GM12865 (cell line): ENCODE results near the gene DPF3.

Source experiments
- DNase-seq: peaks from one replicate; pipeline ENCODE4 v3.0.0; 2010; ENCODE audit warnings: low read depth
- H3K4me3 ChIP-seq: 2 replicates; pipeline ENCODE4 v1.5.1; 2011; ENCODE audit warnings: mild to moderate bottlenecking, low read depth, low read length, control low read depth
- CTCF ChIP-seq: IDR thresholded peaks from 2 replicates; pipeline ENCODE4 v1.5.1; 2011; ENCODE audit warnings: low read length, control low read depth, low read depth, inconsistent platforms; ENCODE audit not compliant: insufficient read depth; ENCODE audit errors: missing control alignments

The DPF3 gene

DNA sequence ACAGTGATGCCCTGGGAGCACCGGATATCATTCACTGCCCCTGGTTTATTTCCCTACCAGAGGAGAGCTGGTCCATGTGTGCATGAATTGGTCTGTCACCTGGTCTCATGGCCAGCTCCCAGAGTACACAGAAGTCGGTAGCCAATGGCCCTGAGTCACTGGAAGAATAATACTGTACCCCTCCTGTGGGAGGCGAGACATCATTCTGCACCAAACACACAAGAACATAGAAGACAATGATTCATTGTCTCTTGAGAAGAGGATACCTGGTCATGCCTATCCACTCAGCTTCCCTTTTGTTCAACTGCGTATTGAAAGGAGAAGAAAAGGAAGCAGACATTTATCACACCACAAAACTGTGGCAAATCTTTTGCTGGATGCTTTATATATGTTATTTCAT is 216.2 kb downstream of the DPF3 start:
- TF ChIP-seq CTCF, result no peak
- no peak overlapping the region for H3K4me3 ChIP-seq
- no peak for DNase-seq

GRCh38 chr14:72675126-72675525 is 218.8 kb downstream of the DPF3 start:
- TF ChIP-seq CTCF, result no peak
- no peak overlapping the region for H3K4me3 ChIP-seq
- DNase-seq, result peak; percentile 21

DNA sequence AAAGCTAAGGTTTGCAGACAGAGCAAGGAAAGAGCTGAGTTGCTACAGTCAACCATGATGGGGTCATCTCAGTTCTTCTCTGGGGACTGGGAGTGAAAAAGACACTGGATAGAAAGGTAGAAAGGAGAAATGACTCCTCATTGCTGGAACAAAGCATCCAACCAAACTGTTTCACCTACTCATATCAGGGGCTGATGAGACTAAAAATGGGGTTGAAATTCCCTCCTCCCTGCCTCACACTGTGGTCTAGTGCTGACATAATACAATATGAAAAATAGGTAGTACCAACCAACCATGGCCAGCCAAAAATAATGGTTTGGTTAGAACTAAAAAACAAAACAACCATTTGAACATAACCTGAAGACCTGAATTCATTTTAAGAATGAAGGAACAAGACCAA is 220.7 kb downstream of the DPF3 start:
- no peak for TF ChIP-seq CTCF
- H3K4me3 ChIP-seq, result no peak overlapping the region
- peak; percentile 9 for DNase-seq

DNA sequence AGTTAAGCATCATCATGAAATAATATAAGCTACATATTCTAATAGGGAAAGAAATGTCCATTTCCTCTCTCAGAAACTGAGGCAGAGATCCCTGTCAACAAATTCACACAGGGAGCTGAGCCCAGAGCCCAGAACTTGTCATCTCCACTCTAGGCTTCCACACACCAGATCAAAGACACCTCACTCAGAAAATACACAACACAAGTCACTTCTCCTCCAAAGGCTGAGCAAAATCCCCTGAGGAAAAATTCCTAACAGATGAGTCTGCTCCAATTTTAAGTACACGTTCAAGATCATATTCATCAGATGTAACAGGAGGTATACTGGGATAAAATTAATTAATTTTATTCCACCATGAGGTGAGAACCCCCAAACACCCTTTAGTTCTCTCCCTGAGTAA is 227.3 kb downstream of the DPF3 start:
- TF ChIP-seq CTCF, result no peak
- no peak overlapping the region for H3K4me3 ChIP-seq
- no peak for DNase-seq

DNA sequence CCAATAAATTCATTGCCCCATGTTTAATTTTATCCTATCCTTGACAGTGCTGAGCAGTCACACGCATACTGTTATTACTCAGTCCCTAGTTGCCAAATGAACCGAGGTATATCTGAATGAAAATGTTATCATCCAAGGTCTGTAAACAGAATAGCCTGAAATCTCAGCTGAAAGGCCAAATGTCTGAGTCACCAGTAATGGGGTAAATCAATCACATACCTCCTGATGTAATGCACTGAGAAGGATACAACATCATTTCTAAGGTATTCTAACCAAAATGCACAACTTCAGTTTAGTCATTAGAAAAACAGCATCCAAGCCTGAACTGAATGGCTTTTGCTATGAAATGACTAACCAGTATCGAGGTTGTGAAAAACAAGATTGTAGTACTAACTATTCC is 228.6 kb downstream of the DPF3 start:
- H3K4me3 ChIP-seq, result no peak overlapping the region
- DNase-seq, result peak; percentile 16
- TF ChIP-seq CTCF, result no peak

DNA sequence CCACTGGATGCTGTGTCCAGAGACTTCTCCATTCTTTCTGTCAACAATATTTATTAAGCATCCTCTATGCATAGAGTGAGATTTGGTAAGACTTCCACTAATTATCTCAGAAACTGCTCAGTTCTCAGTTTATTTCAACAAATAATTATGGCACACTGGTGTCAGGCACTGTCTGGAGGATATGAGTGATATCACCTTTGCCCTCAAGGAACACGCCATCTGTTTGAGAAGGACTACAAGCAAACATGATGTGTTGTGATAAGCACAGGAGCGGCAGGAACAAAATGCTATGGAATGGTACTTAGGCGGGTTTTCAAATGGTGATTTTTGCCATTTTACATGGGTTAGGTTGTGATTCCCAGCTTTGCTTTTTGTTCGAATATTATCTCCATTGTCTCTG is 229.2 kb downstream of the DPF3 start:
- TF ChIP-seq CTCF, result no peak
- DNase-seq, result no peak
- H3K4me3 ChIP-seq, result no peak overlapping the region

DNA sequence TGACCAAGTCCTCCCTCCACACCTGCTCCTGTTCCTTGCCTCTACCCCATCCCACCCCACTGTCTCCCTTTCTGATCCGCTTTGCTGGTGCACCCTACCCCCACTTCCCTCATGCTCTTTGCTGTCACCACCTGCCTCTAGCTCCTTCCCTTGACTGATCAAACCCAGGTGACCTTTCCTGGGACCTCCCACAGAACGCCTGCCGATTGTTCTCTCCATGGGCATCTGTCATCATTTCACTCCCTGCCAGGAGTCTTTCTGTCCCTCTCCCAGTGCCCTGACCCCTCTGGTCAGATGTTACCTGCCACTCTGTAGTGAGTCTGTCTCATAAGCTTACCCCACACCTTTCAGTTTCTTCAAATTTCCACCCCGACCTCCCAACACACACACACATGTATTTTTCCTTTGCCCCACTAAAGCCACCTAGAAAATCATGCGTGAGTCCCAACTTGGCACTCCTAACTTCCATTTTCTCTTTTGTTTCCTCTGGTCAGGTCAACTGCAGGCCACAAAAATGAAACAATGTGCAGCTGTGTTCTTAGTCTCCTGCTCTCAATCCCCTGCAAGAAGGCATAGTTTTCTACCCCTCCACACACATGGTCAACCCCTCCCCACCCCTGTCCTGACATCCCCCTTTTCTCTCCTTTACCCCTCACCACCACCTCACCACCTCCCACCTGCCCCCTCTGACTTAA is 229.8 kb downstream of the DPF3 start:
- no peak overlapping the region for H3K4me3 ChIP-seq
- peak; percentile 18 for DNase-seq
- TF ChIP-seq CTCF, result no peak
